Neural crest cell (in vitro differentiated cells): Measurements from ENCODE around the gene SLF2. TPM values are rescaled to one million over a fixed set of nuclear protein-coding genes. Genes with fewer than 3 reads are reported as not detected.
"Not testable (repeated sequence)": the region's sequence is repeated elsewhere in the genome, so short reads cannot be mapped to it uniquely, and the experiment has no call there.

Source experiments
- DNase-seq: peaks from one replicate; pipeline ENCODE4 v3.0.0; 2021; ENCODE audit warnings: low read depth, mixed read lengths, low spot score
- H3K27ac Mint-ChIP-seq: one replicate; pipeline ENCODE4 v1.8.0; 2021; ENCODE audit warnings: mild to moderate bottlenecking, mixed read lengths; ENCODE audit not compliant: unreplicated experiment
- H3K27me3 Mint-ChIP-seq: 2 replicates; pipeline ENCODE4 v1.8.0; 2021; ENCODE audit warnings: low read depth, mild to moderate bottlenecking, mixed read lengths
- H3K36me3 Mint-ChIP-seq: 2 replicates; pipeline ENCODE4 v1.8.0; 2021; ENCODE audit warnings: low read depth, mild to moderate bottlenecking, mixed read lengths
- H3K4me1 Mint-ChIP-seq: 2 replicates; pipeline ENCODE4 v1.8.0; 2021; ENCODE audit warnings: mixed read lengths
- H3K4me3 Mint-ChIP-seq: one replicate; pipeline ENCODE4 v1.8.0; 2021; ENCODE audit warnings: mild to moderate bottlenecking, mixed read lengths
- H3K9me3 Mint-ChIP-seq: 2 replicates; pipeline ENCODE4 v1.8.0; 2021; ENCODE audit warnings: mixed read lengths
- CTCF ChIP-seq: fragments of 200-600 bp; sonication (generic); conservative IDR thresholded peaks from 2 replicates; pipeline ENCODE4 v1.5.0; 2021; ENCODE audit warnings: antibody characterized with exemption, mild to moderate bottlenecking
- total RNA-seq: library from RNA; stranded (reverse); gene quantifications from 2 replicates; pipeline ENCODE4 v1.2.1, GENCODE V29; 2021

The SLF2 gene
- total RNA-seq, 1 donor from 2014 or later: 39.6 TPM

GRCh38 chr10:100882252-100882651 is 30.5 kb upstream of the SLF2 start:
- no peak for DNase-seq
- Mint-ChIP-seq H3K4me1 (peaks cover 24% of the 10 kb centered on the region), H3K27me3 (peaks cover 4% of the 10 kb centered on the region), H3K9me3 (no peaks in the 10 kb centered on the region), H3K4me3 (no peak overlapping the region), H3K27ac (peak overlapping the region; percentile 57), H3K36me3 (no peaks in the 10 kb centered on the region)
- TF ChIP-seq CTCF: no peak

- Mint-ChIP-seq H3K4me3 (no peak overlapping the region), H3K9me3 (no peaks in the 10 kb centered on the region), H3K27me3 (peaks cover 3% of the 10 kb centered on the region), H3K27ac (no peak overlapping the region), H3K36me3 (no peaks in the 10 kb centered on the region), H3K4me1 (peaks cover 24% of the 10 kb centered on the region)
- DNase-seq: no peak
- TF ChIP-seq CTCF: no peak
These were observed 30.0 kb upstream of the SLF2 start for GRCh38 chr10:100882671-100883311.

- Mint-ChIP-seq H3K27me3 (peaks cover 2% of the 10 kb centered on the region), H3K9me3 (no peaks in the 10 kb centered on the region), H3K4me3 (no peak overlapping the region), H3K27ac (no peak overlapping the region), H3K36me3 (no peaks in the 10 kb centered on the region), H3K4me1 (peaks cover 19% of the 10 kb centered on the region)
- DNase-seq: no peak
- no peak for TF ChIP-seq CTCF
These were observed 29.4 kb upstream of the SLF2 start for GRCh38 chr10:100883312-100883821.

GRCh38 chr10:100885611-100886010 is 27.2 kb upstream of the SLF2 start:
- not testable (repeated sequence) for H3K9me3 Mint-ChIP-seq, DNase-seq, H3K36me3 Mint-ChIP-seq, H3K27ac Mint-ChIP-seq, H3K4me3 Mint-ChIP-seq
- Mint-ChIP-seq H3K4me1 (peaks cover 31% of the 10 kb centered on the region), H3K27me3 (peaks cover 22% of the 10 kb centered on the region)

- Mint-ChIP-seq H3K4me3 (no peak overlapping the region), H3K27ac (no peak overlapping the region), H3K36me3 (no peaks in the 10 kb centered on the region), H3K4me1 (peaks cover 36% of the 10 kb centered on the region), H3K9me3 (no peaks in the 10 kb centered on the region), H3K27me3 (peaks cover 27% of the 10 kb centered on the region)
- TF ChIP-seq CTCF: no peak
- DNase-seq: no peak
These were observed 26.7 kb upstream of the SLF2 start for GRCh38 chr10:100886091-100886490.

- no peak for TF ChIP-seq CTCF
- Mint-ChIP-seq H3K36me3 (no peaks in the 10 kb centered on the region), H3K9me3 (no peaks in the 10 kb centered on the region), H3K27me3 (peaks cover 30% of the 10 kb centered on the region), H3K4me3 (no peak overlapping the region), H3K27ac (no peak overlapping the region), H3K4me1 (peaks cover 35% of the 10 kb centered on the region)
- no peak for DNase-seq
These were observed 26.2 kb upstream of the SLF2 start for GRCh38 chr10:100886521-100886920.
